ENCODE data around the gene KRAS. TPM values are rescaled to one million over a fixed set of nuclear protein-coding genes. Genes with fewer than 3 reads are reported as not detected.

Gene KRAS
- total and polyA plus RNA-seq, 2 donors (not counting 3 experiments of a cell fraction or from before 2014, with no cell fraction given) = 9.1 to 22.8 TPM

- peaks cover 22% of the 10 kb centered on the region for H3K79me2 ChIP-seq (ENCODE audit: control insufficient read depth, insufficient read depth, low read length)
- no TSS peak for BruUV-seq (replicated peaks)
- FAIRE-seq (no peak), DNase-seq (ENCODE audit: low read depth, low spot score) (no peak)
- H4K20me1 ChIP-seq (replicated peaks; ENCODE audit: control insufficient read depth, extremely low read depth, insufficient read depth, low read length) = peaks cover 4% of the 10 kb centered on the region
- no peak overlapping the region for H3K27ac ChIP-seq (ENCODE audit: insufficient read depth, low read depth, low read length)
- intact Hi-C loops (cut with micrococcal nuclease) (loop anchor here (5.0 kb wide), 1 partner anchor 74 kb away; no protein-coding TSS in a partner anchor), dilution Hi-C loops (cut with MboI; ENCODE audit: extremely low pct_ligation_motif_present, low sequenced_read_pairs) (no loop called here)
- no peak for TF ChIP-seq POLR2A (IDR thresholded peaks at IDR 0.05; ENCODE audit: low read depth, low read length)
- no peak for TF ChIP-seq MAX (IDR thresholded peaks at IDR 0.05; ENCODE audit: insufficient read depth, insufficient read length)
- TF ChIP-seq CTCF (IDR thresholded peaks at IDR 0.05; ENCODE audit: extremely low read depth in 1 of 2, insufficient read depth in 1 of 2, low read depth in 1 of 2, low read length in 2 of 2) = no peak
- no peaks in the 10 kb centered on the region for H3K9me1 ChIP-seq (replicated peaks; ENCODE audit: control insufficient read depth, extremely low read depth, insufficient read depth, low read length)
- ChIA-PET POLR2A (no interaction called here), CTCF (no interaction called here)
- no peaks in the 10 kb centered on the region for H3K9me3 ChIP-seq (replicated peaks; ENCODE audit: control insufficient read depth, insufficient read depth, low read length)
- H3K4me2 ChIP-seq (ENCODE audit: insufficient read depth, low read length) = no peak overlapping the region
- H2AFZ ChIP-seq (ENCODE audit: low read depth, low read length) = no peak overlapping the region
- H3K9ac ChIP-seq (replicated peaks; ENCODE audit: extremely low read depth, insufficient read depth, low read length) = no peak overlapping the region
- no peaks in the 10 kb centered on the region for H3K36me3 ChIP-seq (ENCODE audit: control insufficient read depth in 2 of 2, extremely low read depth in 1 of 2, insufficient read depth in 2 of 2, low read length in 2 of 2)
- H3K4me1 ChIP-seq (ENCODE audit: control insufficient read depth, extremely low read depth, insufficient read depth, low read length) = peaks cover 10% of the 10 kb centered on the region
- no peak overlapping the region for H3K4me3 ChIP-seq (replicated peaks in 1 of 3; ENCODE audit: insufficient read depth in 1 of 3, low read depth in 1 of 3, low read length in 3 of 3)
- peaks cover 11 to 25% of the 10 kb centered on the region in 2 experiments for H3K27me3 ChIP-seq (ENCODE audit: control insufficient read depth in 2 of 2, insufficient read depth in 2 of 2, low read length in 2 of 2)
Observed at GRCh38 chr12:25252946-25253345, 2.2 kb upstream of the KRAS start.

- Histone ChIP-seq H3K4me3 (replicated peaks in 1 of 3; ENCODE audit: insufficient read depth in 1 of 3, low read depth in 1 of 3, low read length in 3 of 3) (peak overlapping the region in 2 of 3 experiments; percentile 77 to 78), H3K27ac (ENCODE audit: insufficient read depth, low read depth, low read length) (no peak overlapping the region), H3K79me2 (ENCODE audit: control insufficient read depth, insufficient read depth, low read length) (peaks cover 29% of the 10 kb centered on the region), H3K27me3 (ENCODE audit: control insufficient read depth in 2 of 2, insufficient read depth in 2 of 2, low read length in 2 of 2) (peaks cover 10 to 25% of the 10 kb centered on the region in 2 experiments), H4K20me1 (replicated peaks; ENCODE audit: control insufficient read depth, extremely low read depth, insufficient read depth, low read length) (peaks cover 4% of the 10 kb centered on the region), H3K36me3 (ENCODE audit: control insufficient read depth in 2 of 2, extremely low read depth in 1 of 2, insufficient read depth in 2 of 2, low read length in 2 of 2) (no peaks in the 10 kb centered on the region), H3K4me2 (ENCODE audit: insufficient read depth, low read length) (peak overlapping the region; percentile 82), H3K9ac (replicated peaks; ENCODE audit: extremely low read depth, insufficient read depth, low read length) (peak overlapping the region; percentile 64), H3K9me3 (replicated peaks; ENCODE audit: control insufficient read depth, insufficient read depth, low read length) (no peaks in the 10 kb centered on the region), H3K9me1 (replicated peaks; ENCODE audit: control insufficient read depth, extremely low read depth, insufficient read depth, low read length) (no peaks in the 10 kb centered on the region), H2AFZ (ENCODE audit: low read depth, low read length) (peak overlapping the region; percentile 93), H3K4me1 (ENCODE audit: control insufficient read depth, extremely low read depth, insufficient read depth, low read length) (peaks cover 10% of the 10 kb centered on the region)
- dilution Hi-C loops (cut with MboI; ENCODE audit: extremely low pct_ligation_motif_present, low sequenced_read_pairs) = no loop called here
- FAIRE-seq (no peak), DNase-seq (ENCODE audit: low read depth, low spot score) (no peak)
- CTCF ChIA-PET = interaction anchor here (0.8 kb wide), 1 partner anchor 10 kb away, joined by 3 read pairs; no protein-coding TSS in a partner anchor
- intact Hi-C loops (cut with micrococcal nuclease) = loop anchor here (5.0 kb wide), 1 partner anchor 76 kb away; no protein-coding TSS in a partner anchor
- no peak for TF ChIP-seq JUN (IDR thresholded peaks at IDR 0.05; ENCODE audit: borderline replicate concordance, insufficient read depth, insufficient read length, low read depth)
- no peak for TF ChIP-seq MAX (IDR thresholded peaks at IDR 0.05; ENCODE audit: insufficient read depth, insufficient read length)
- no peak for TF ChIP-seq CTCF (IDR thresholded peaks at IDR 0.05; ENCODE audit: extremely low read depth in 1 of 2, insufficient read depth in 1 of 2, low read depth in 1 of 2, low read length in 2 of 2)
- no peak for TF ChIP-seq MYC (IDR thresholded peaks at IDR 0.05; ENCODE audit: low read depth, low read length)
- no peak for TF ChIP-seq POLR2AphosphoS5 (IDR thresholded peaks at IDR 0.05; ENCODE audit: insufficient read depth, low read depth, low read length)
- no peak for TF ChIP-seq EZH2 (IDR thresholded peaks at IDR 0.05; ENCODE audit: borderline replicate concordance, low read depth, low read length, severe bottlenecking)
- no peak for TF ChIP-seq FOS (IDR thresholded peaks at IDR 0.05; ENCODE audit: borderline replicate concordance, insufficient read depth, low read length)
- no peak for TF ChIP-seq POLR2A (IDR thresholded peaks at IDR 0.05; ENCODE audit: low read depth, low read length)
- no peak for TF ChIP-seq GATA2 (IDR thresholded peaks at IDR 0.05; ENCODE audit: insufficient read depth, insufficient read length, low read depth, low read length)
- POLR2A ChIA-PET = no interaction called here
- BruUV-seq (replicated peaks) = no TSS peak
Observed at GRCh38 chr12:25251769-25252168, 1.0 kb upstream of the KRAS start.
